Germinal center (tissue), 1 donor: ENCODE data around the gene GPR132.
A peak's percentile ranks its signal among the peaks of the same experiment; 100 is the strongest.

ENCODE experiments used
- DNase-seq: peaks from one replicate; pipeline ENCODE4 v3.0.0; 2012; ENCODE audit warnings: mixed read lengths, low spot score

GPR132 gene

GRCh38 chr14:105075379-105076295 lies 10.4 kb upstream of the GPR132 start:
- DNase-seq, result no peak

GRCh38 chr14:105074601-105075053 lies 9.4 kb upstream of the GPR132 start:
- DNase-seq, result no peak

- no peak for DNase-seq
Observed at GRCh38 chr14:105073720-105074600, 8.7 kb upstream of the GPR132 start.

- DNase-seq, result no peak
Observed at GRCh38 chr14:105072892-105073719, 7.9 kb upstream of the GPR132 start.

- DNase-seq, result no peak
Observed at GRCh38 chr14:105072381-105072861, 7.2 kb upstream of the GPR132 start.

- no peak for DNase-seq
Observed at GRCh38 chr14:105071942-105072341, 6.7 kb upstream of the GPR132 start.

GRCh38 chr14:105071326-105071725 lies 6.1 kb upstream of the GPR132 start:
- no peak for DNase-seq

- no peak for DNase-seq
Observed at GRCh38 chr14:105070760-105071137, 5.5 kb upstream of the GPR132 start.

GRCh38 chr14:105069871-105070759 lies 4.9 kb upstream of the GPR132 start:
- DNase-seq, result no peak

- DNase-seq, result no peak
Observed at GRCh38 chr14:105069522-105069870, 4.3 kb upstream of the GPR132 start.

GRCh38 chr14:105068818-105069217 lies 3.6 kb upstream of the GPR132 start:
- DNase-seq, result no peak

GRCh38 chr14:105067969-105068301 lies 2.7 kb upstream of the GPR132 start:
- no peak for DNase-seq

GRCh38 chr14:105067140-105067968 lies 2.1 kb upstream of the GPR132 start:
- no peak for DNase-seq

- DNase-seq, result no peak
Observed at GRCh38 chr14:105066240-105067071, 1.2 kb upstream of the GPR132 start.

GRCh38 chr14:105064721-105065143 lies 498 bp downstream of the GPR132 start:
- no peak for DNase-seq

- no peak for DNase-seq
Observed at GRCh38 chr14:105064001-105064400, 1.2 kb downstream of the GPR132 start.

- peak; percentile 61 for DNase-seq
Observed at GRCh38 chr14:105063506-105063905, 1.7 kb downstream of the GPR132 start.

GRCh38 chr14:105063056-105063455 lies 2.2 kb downstream of the GPR132 start:
- no peak for DNase-seq

- DNase-seq, result no peak
Observed at GRCh38 chr14:105062048-105062433, 3.2 kb downstream of the GPR132 start.
